MM.1S (cell line): ENCODE results near the gene TRPC1.

Experiments
- CTCF ChIP-seq: fragments of 300-600 bp; sonication (generic); IDR thresholded peaks from 2 replicates; pipeline ENCODE4 v1.5.1; 2016; ENCODE audit warnings: antibody characterized with exemption, low read length, mixed read lengths
- EZH2 ChIP-seq: fragments of 300-600 bp; sonication (generic); optimal IDR thresholded peaks from 2 replicates; pipeline ENCODE3; 2017; ENCODE audit warnings: low read depth, mild to moderate bottlenecking, antibody characterized with exemption, low read length, mixed read lengths

GRCh38 chr3:142768338-142768737, 44.5 kb downstream of the TRPC1 start:
- no peak for TF ChIP-seq CTCF
- TF ChIP-seq EZH2: no peak
